ENCODE results near the gene LILRB5.
"Not testable (repeated sequence)": the region's sequence is repeated elsewhere in the genome, so short reads cannot be mapped to it uniquely, and the experiment has no call there.

Gene LILRB5

GRCh38 chr19:54243809-54244208 is 13.3 kb downstream of the LILRB5 start:
- not testable (repeated sequence) for DNase-seq (ENCODE audit: low read depth in 1 of 2, low spot score in 1 of 2)

GRCh38 chr19:54242646-54243045 is 14.4 kb downstream of the LILRB5 start, which contains the start of gene LILRA6:
Gene LILRA6 (minus strand): TSS chr19:54242790.
- DNase-seq (ENCODE audit: low read depth in 1 of 2, low spot score in 1 of 2): not testable (repeated sequence)

- DNase-seq (ENCODE audit: low read depth in 1 of 2, low spot score in 1 of 2): not testable (repeated sequence)
Measured at GRCh38 chr19:54242234-54242633, 14.8 kb downstream of the LILRB5 start.

- DNase-seq (ENCODE audit: low read depth in 1 of 2, low spot score in 1 of 2): not testable (repeated sequence)
Measured at GRCh38 chr19:54240372-54241336, 16.4 kb downstream of the LILRB5 start.

GRCh38 chr19:54239491-54240371 is 17.3 kb downstream of the LILRB5 start:
- DNase-seq (ENCODE audit: low read depth in 1 of 2, low spot score in 1 of 2): not testable (repeated sequence)

- no peak for DNase-seq (ENCODE audit: low read depth in 1 of 2, low spot score in 1 of 2)
Measured at GRCh38 chr19:54233941-54234340, 23.1 kb downstream of the LILRB5 start.

GRCh38 chr19:54231077-54231931 is 25.8 kb downstream of the LILRB5 start:
- peak; percentile 71 to 88 for DNase-seq (ENCODE audit: low read depth in 1 of 2, low spot score in 1 of 2)

- no peak for DNase-seq (ENCODE audit: low read depth in 1 of 2, low spot score in 1 of 2)
Measured at GRCh38 chr19:54230031-54230430, 27.0 kb downstream of the LILRB5 start.

- DNase-seq (ENCODE audit: low read depth in 1 of 2, low spot score in 1 of 2): no peak
Measured at GRCh38 chr19:54229146-54229545, 27.9 kb downstream of the LILRB5 start.

GRCh38 chr19:54224619-54225018 is 32.5 kb downstream of the LILRB5 start:
- not testable (repeated sequence) for DNase-seq (ENCODE audit: low read depth in 1 of 2, low spot score in 1 of 2)

GRCh38 chr19:54223937-54224281 is 33.2 kb downstream of the LILRB5 start:
- not testable (repeated sequence) for DNase-seq (ENCODE audit: low read depth in 1 of 2, low spot score in 1 of 2)

GRCh38 chr19:54223277-54223936 is 33.7 kb downstream of the LILRB5 start:
- DNase-seq (ENCODE audit: low read depth in 1 of 2, low spot score in 1 of 2): not testable (repeated sequence)

- DNase-seq (ENCODE audit: low read depth in 1 of 2, low spot score in 1 of 2): not testable (repeated sequence)
Measured at GRCh38 chr19:54222474-54223276, 34.4 kb downstream of the LILRB5 start, which contains the start of gene LILRB3. Gene LILRB3 (minus strand): TSS chr19:54223007. CDS start chr19:54222976, 31 bp downstream.

GRCh38 chr19:54221947-54222346 is 35.1 kb downstream of the LILRB5 start:
- DNase-seq (ENCODE audit: low read depth in 1 of 2, low spot score in 1 of 2): not testable (repeated sequence)

- not testable (repeated sequence) for DNase-seq (ENCODE audit: low read depth in 1 of 2, low spot score in 1 of 2)
Measured at GRCh38 chr19:54219702-54220101, 37.4 kb downstream of the LILRB5 start.

- DNase-seq (ENCODE audit: low read depth in 1 of 2, low spot score in 1 of 2): no peak
Measured at GRCh38 chr19:54218960-54219661, 38.0 kb downstream of the LILRB5 start.

GRCh38 chr19:54218259-54218658 is 38.8 kb downstream of the LILRB5 start:
- DNase-seq (ENCODE audit: low read depth in 1 of 2, low spot score in 1 of 2): no peak

GRCh38 chr19:54217517-54218247 is 39.4 kb downstream of the LILRB5 start:
- DNase-seq (ENCODE audit: low read depth in 1 of 2, low spot score in 1 of 2): not testable (repeated sequence)

Measured in activated T-helper 1 cell treated with anti-CD3 and anti-CD28 coated beads, Interleukin-2, amount 50 U/mL, for 16 hours (primary cell).